H1 (cell line): ENCODE measurements around the gene SLC39A8. TPM values are rescaled to one million over a fixed set of nuclear protein-coding genes. Genes with fewer than 3 reads are reported as not detected.
A peak's percentile ranks its signal among the peaks of the same experiment; 100 is the strongest.

Source experiments
- CTCF ChIA-PET: fragments of 300-600 bp; sonication (Branson Sonifier 250); formaldehyde crosslinking; loops from one replicate; lab custom pipeline; 2021; ENCODE audit not compliant: partially characterized antibody; lab: Charles Lee
- POLR2A ChIA-PET: fragments of 300-600 bp; sonication (Branson Sonifier 250); formaldehyde crosslinking; loops from one replicate; lab custom pipeline; 2021; ENCODE audit warnings: inconsistent platforms; ENCODE audit not compliant: partially characterized antibody; lab: Charles Lee
- DNase-seq, 2 experiments: peaks; one replicate each; pipeline versions ENCODE4 v3.0.0 to v3.0.0-alpha.2; 2010 to 2022; ENCODE audit warnings: low spot score in 2 of 2, low read depth in 1 of 2, mixed read lengths in 1 of 2
- FAIRE-seq: peaks from 2 replicates; lab custom pipeline; 2011; peaks lifted over from hg19 to GRCh38; lab: Jason Lieb, UNC
- H2AFZ ChIP-seq: 2 replicates; pipeline ENCODE4 v1.8.1; 2012; ENCODE audit warnings: low read length, inconsistent platforms
- H2AK5ac ChIP-seq: 2 replicates; pipeline ENCODE4 v1.6.1; 2013; ENCODE audit warnings: low read depth, low read length
- H2BK120ac ChIP-seq: replicated peaks from 2 replicates; pipeline ENCODE3; 2013; ENCODE audit warnings: low read depth, low read length, inconsistent platforms
- H2BK12ac ChIP-seq: 2 replicates; pipeline ENCODE4 v1.6.1; 2013; ENCODE audit warnings: low read depth, low read length
- H2BK15ac ChIP-seq: 2 replicates; pipeline ENCODE4 v1.6.1; 2013; ENCODE audit warnings: low read length
- H2BK20ac ChIP-seq: 2 replicates; pipeline ENCODE4 v1.6.1; 2013; ENCODE audit warnings: low read length
- H2BK5ac ChIP-seq: 2 replicates; pipeline ENCODE4 v1.6.1; 2013; ENCODE audit warnings: low read depth, low read length
- H3K14ac ChIP-seq: 2 replicates; pipeline ENCODE4 v1.6.1; 2013; ENCODE audit warnings: inconsistent platforms; ENCODE audit not compliant: insufficient read length
- H3K18ac ChIP-seq: 2 replicates; pipeline ENCODE4 v1.6.1; 2013; ENCODE audit warnings: low read length; ENCODE audit errors: extremely low read depth
- H3K23ac ChIP-seq: 2 replicates; pipeline ENCODE4 v1.6.1; 2013; ENCODE audit warnings: inconsistent platforms; ENCODE audit not compliant: insufficient read length
- H3K23me2 ChIP-seq: 2 replicates; pipeline ENCODE4 v1.6.1; 2013; ENCODE audit warnings: low read depth, low read length
- H3K27ac ChIP-seq: 2 replicates; pipeline ENCODE4 v1.6.1; 2011; ENCODE audit warnings: low read depth, low read length, inconsistent platforms
- H3K27me3 ChIP-seq, 4 experiments: replicated peaks in 1 of 4; 1 replicate in 1 of 4; 2 replicates in 3 of 4; pipeline versions ENCODE4 v1.6.1 to v1.8.1; 2011 to 2013; ENCODE audit warnings: low read length in 3 of 4, mild to moderate bottlenecking in 3 of 4, inconsistent platforms in 2 of 4, mixed read lengths in 2 of 4, moderate library complexity in 1 of 4; ENCODE audit not compliant: control insufficient read depth in 3 of 4, insufficient read depth in 3 of 4; ENCODE audit errors: extremely low read depth in 1 of 4
- H3K36me3 ChIP-seq, 4 experiments: 2 replicates each; pipeline versions ENCODE4 v1.6.1 to v1.8.1; 2011 to 2013; ENCODE audit warnings: mild to moderate bottlenecking in 4 of 4, low read length in 3 of 4, moderate library complexity in 2 of 4, control low read depth in 1 of 4, inconsistent platforms in 1 of 4; ENCODE audit not compliant: insufficient read depth in 4 of 4, control insufficient read depth in 2 of 4
- H3K4ac ChIP-seq: replicated peaks from 2 replicates; pipeline ENCODE3; 2013; ENCODE audit warnings: low read length, low read depth, mixed read lengths, inconsistent platforms; ENCODE audit not compliant: insufficient read length
- H3K4me1 ChIP-seq, 4 experiments: replicated peaks in 1 of 4; 1 replicate in 1 of 4; 2 replicates in 3 of 4; pipeline versions ENCODE4 v1.6.1 to v1.8.1; 2011 to 2013; ENCODE audit warnings: low read length in 3 of 4, inconsistent platforms in 2 of 4, mixed read lengths in 1 of 4; ENCODE audit not compliant: insufficient read depth in 4 of 4, control insufficient read depth in 3 of 4
- H3K4me2 ChIP-seq, 2 experiments: 2 replicates each; pipeline versions ENCODE4 v1.6.1 to v1.8.1; 2011 to 2013; ENCODE audit warnings: low read depth in 2 of 2, low read length in 2 of 2, control low read depth in 1 of 2, inconsistent platforms in 1 of 2, mild to moderate bottlenecking in 1 of 2; ENCODE audit not compliant: insufficient read depth in 1 of 2
- H3K4me3 ChIP-seq, 4 experiments: fragments of 200-600, 300-600 bp in 1 of 4; sonication (generic), shearing (Covaris generic), sonication (Bioruptor Twin) in 1 of 4; 2 replicates each; pipeline versions ENCODE4 v1.5.1 to v1.8.1; 2011 to 2016; ENCODE audit warnings: low read length in 4 of 4, low read depth in 3 of 4, control low read depth in 2 of 4, inconsistent platforms in 2 of 4, mild to moderate bottlenecking in 2 of 4, mixed read lengths in 1 of 4, moderate library complexity in 1 of 4; ENCODE audit not compliant: insufficient read depth in 2 of 4; ENCODE audit errors: extremely low read depth in 1 of 4
- H3K56ac ChIP-seq: replicated peaks from 2 replicates; pipeline ENCODE3; 2013; ENCODE audit warnings: low read depth, mild to moderate bottlenecking, mixed read lengths, low read length, inconsistent platforms; ENCODE audit not compliant: insufficient read length
- H3K79me1 ChIP-seq: 2 replicates; pipeline ENCODE4 v1.6.1; 2013; ENCODE audit warnings: low read depth, low read length, control low read depth
- H3K79me2 ChIP-seq, 2 experiments: 2 replicates each; pipeline versions ENCODE4 v1.6.1 to v1.8.1; 2012 to 2013; ENCODE audit warnings: low read length in 2 of 2, mild to moderate bottlenecking in 2 of 2, inconsistent platforms in 1 of 2; ENCODE audit not compliant: insufficient read depth in 2 of 2, control insufficient read depth in 1 of 2
- H3K9ac ChIP-seq, 4 experiments: replicated peaks in 1 of 4; 1 replicate in 1 of 4; 2 replicates in 3 of 4; pipeline versions ENCODE4 v1.6.1 to v1.8.1; 2011 to 2013; ENCODE audit warnings: low read depth in 3 of 4, low read length in 3 of 4, control low read depth in 2 of 4, mild to moderate bottlenecking in 2 of 4, moderate library complexity in 2 of 4, inconsistent platforms in 1 of 4; ENCODE audit errors: extremely low read depth in 1 of 4
- H3K9me3 ChIP-seq, 2 experiments: 2 replicates each; pipeline versions ENCODE4 v1.6.1 to v1.8.1; 2012 to 2013; ENCODE audit warnings: mild to moderate bottlenecking in 2 of 2, moderate library complexity in 2 of 2, control low read depth in 1 of 2, inconsistent platforms in 1 of 2, low read depth in 1 of 2, low read length in 1 of 2, mixed read lengths in 1 of 2; ENCODE audit not compliant: insufficient read depth in 2 of 2
- H4K20me1 ChIP-seq, 2 experiments: replicated peaks in 1 of 2; 2 replicates each; pipeline versions ENCODE3 to v1.8.1; 2011 to 2013; ENCODE audit warnings: inconsistent platforms in 2 of 2, low read length in 2 of 2, mild to moderate bottlenecking in 1 of 2; ENCODE audit not compliant: insufficient read depth in 2 of 2, control insufficient read depth in 1 of 2
- H4K5ac ChIP-seq: 2 replicates; pipeline ENCODE4 v1.6.1; 2013; ENCODE audit warnings: low read length, low read depth, mixed read lengths, inconsistent platforms; ENCODE audit not compliant: insufficient read length
- H4K8ac ChIP-seq: 2 replicates; pipeline ENCODE4 v1.8.0; 2013; ENCODE audit warnings: mild to moderate bottlenecking, moderate library complexity, low read length, inconsistent platforms; ENCODE audit not compliant: insufficient read depth; ENCODE audit errors: extremely low read depth
- H4K91ac ChIP-seq: replicated peaks from 2 replicates; pipeline ENCODE3; 2013; ENCODE audit warnings: low read length, mixed read lengths, inconsistent platforms; ENCODE audit not compliant: insufficient read length
- BRCA1 ChIP-seq: IDR thresholded peaks from 2 replicates; pipeline ENCODE4 v1.6.1; 2012; ENCODE audit warnings: low read depth, low read length, improper control_type of control experiment
- RNF2 ChIP-seq: fragments of 200-900, 300-1000 bp; sonication (generic); IDR thresholded peaks from 2 replicates; pipeline ENCODE4 v1.7.1; 2016; ENCODE audit warnings: borderline replicate concordance, low read depth, mild to moderate bottlenecking, antibody characterized with exemption, low read length; ENCODE audit not compliant: poor library complexity, severe bottlenecking; ENCODE audit errors: missing control alignments
- WGBS, 2 experiments: shearing (Covaris generic) in 1 of 2; methylation state at CpG; one replicate each; pipeline versions ENCODE4 v1.1.6 to v1.1.7; 2013 to 2015; ENCODE audit warnings: low lambda C conversion rate in 2 of 2, mixed read lengths in 2 of 2, inconsistent platforms in 1 of 2, low coverage in 1 of 2, missing lambda C conversion rate in 1 of 2; ENCODE audit not compliant: insufficient replicate concordance in 2 of 2, insufficient coverage in 1 of 2, insufficient read length in 1 of 2; ENCODE audit errors: extremely low coverage in 1 of 2, missing lambda C conversion rate in 1 of 2; 5-methylcytosine and 5-hydroxymethylcytosine counted together
- polyA plus RNA-seq, 7 experiments: library from polyadenylated mRNA; depleted of rRNA in 3 of 7; stranded (reverse) in 5 of 7; unstranded in 2 of 7; fragments of >200 nt in 5 of 7; fragments of 200-250 nt in 2 of 7; gene quantifications; 1 replicate in 5 of 7; 2 replicates in 1 of 7; 4 replicates in 1 of 7; pipeline versions ENCODE4 v1.2.1 to v1.2.3, GENCODE V29; 2011 to 2013; ENCODE audit warnings: missing spikeins in 2 of 7, mixed read lengths in 2 of 7
- total RNA-seq: library from RNA; stranded (reverse); fragmentation: NEBNext Ultra II Directional; extraction: Animal tissue kit (Norgen Biotek cat#: 25700); gene quantifications from 2 replicates; pipeline ENCODE4 v1.2.1, GENCODE V29; 2021

Gene SLC39A8
- total and polyA plus RNA-seq, 2 of the 8 experiments (the other 6 are each of a cell fraction or from before 2014, with no cell fraction given): 6.4 to 38.7 TPM

DNA sequence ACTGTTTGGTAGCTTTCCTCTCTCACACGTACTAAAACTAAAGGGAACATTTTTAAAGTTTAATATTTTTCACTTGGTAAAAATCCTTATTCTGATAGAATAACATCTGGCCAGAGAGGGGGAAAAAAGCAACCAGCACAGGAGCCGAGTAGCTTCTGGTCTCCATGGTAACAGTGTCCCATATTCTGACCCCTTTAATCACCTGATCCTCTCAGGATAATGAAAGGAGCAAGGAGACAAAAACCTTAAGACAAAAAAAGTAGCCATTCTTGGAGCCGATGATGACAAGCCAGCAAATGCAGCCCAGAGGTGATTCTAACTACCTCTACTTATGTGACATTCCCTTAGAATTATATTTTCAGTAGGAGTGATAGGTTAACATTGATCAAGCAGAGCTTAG is 126.6 kb downstream of the SLC39A8 start:
- no peak for TF ChIP-seq BRCA1
- no peak for TF ChIP-seq RNF2
- peaks cover 0 to 10% (median 5%) of the 10 kb centered on the region in 4 experiments; a peak in 4 of 7 replicates for H3K4me1 ChIP-seq
- no peak overlapping the region for H3K27ac ChIP-seq
- peak overlapping the region; percentile 41 to 44; a peak in 2 of 4 replicates for H3K4me2 ChIP-seq
- H2BK5ac ChIP-seq: no peak overlapping the region
- no peak overlapping the region for H2BK120ac ChIP-seq
- POLR2A ChIA-PET: interaction anchor here (0.9 kb wide), 1 partner anchor 15 kb away, joined by 3 read pairs; no protein-coding TSS in a partner anchor
- peak overlapping the region; percentile 10; the same call in 1 of the 2 replicates for H3K18ac ChIP-seq
- H2AFZ ChIP-seq: no peak overlapping the region
- no peak overlapping the region for H4K91ac ChIP-seq
- DNase-seq (no peak), FAIRE-seq (peak; percentile 24)
- H3K14ac ChIP-seq: no peak overlapping the region
- H3K23ac ChIP-seq: no peak overlapping the region
- no peak overlapping the region for H2AK5ac ChIP-seq
- H3K27me3 ChIP-seq: no peaks in the 10 kb centered on the region
- no peak overlapping the region for H3K9ac ChIP-seq
- no peaks in the 10 kb centered on the region for H3K79me2 ChIP-seq
- H2BK20ac ChIP-seq: no peak overlapping the region
- no peaks in the 10 kb centered on the region for H3K9me3 ChIP-seq
- no peaks in the 10 kb centered on the region for H3K79me1 ChIP-seq
- peak overlapping the region in 2 of 4 experiments; percentile 4 to 17; a peak in 1 of 8 replicates for H3K4me3 ChIP-seq
- CTCF ChIA-PET: interaction anchor here (1.4 kb wide), 1 partner anchor 16 kb away, joined by 4 read pairs; no protein-coding TSS in a partner anchor
- no peak overlapping the region for H3K4ac ChIP-seq
- no peak overlapping the region for H3K56ac ChIP-seq
- H2BK12ac ChIP-seq: no peak overlapping the region
- H4K5ac ChIP-seq: no peak overlapping the region
- no peaks in the 10 kb centered on the region for H4K20me1 ChIP-seq
- no peaks in the 10 kb centered on the region for H3K23me2 ChIP-seq
- no peak overlapping the region for H2BK15ac ChIP-seq
- WGBS, 2 experiments: 72% methylated on average over 3 of the region's 3 CpGs; no CpG with 5 or more reads in 1 of the 2 experiments
- H3K36me3 ChIP-seq: no peaks in the 10 kb centered on the region
- no peak overlapping the region for H4K8ac ChIP-seq
